ENCODE results near the gene SEC16B. TPM values are rescaled to one million over a fixed set of nuclear protein-coding genes. Genes with fewer than 3 reads are reported as not detected.

SEC16B gene
- total RNA-seq, 1 donor from 2014 or later = 5.7 TPM

DNA sequence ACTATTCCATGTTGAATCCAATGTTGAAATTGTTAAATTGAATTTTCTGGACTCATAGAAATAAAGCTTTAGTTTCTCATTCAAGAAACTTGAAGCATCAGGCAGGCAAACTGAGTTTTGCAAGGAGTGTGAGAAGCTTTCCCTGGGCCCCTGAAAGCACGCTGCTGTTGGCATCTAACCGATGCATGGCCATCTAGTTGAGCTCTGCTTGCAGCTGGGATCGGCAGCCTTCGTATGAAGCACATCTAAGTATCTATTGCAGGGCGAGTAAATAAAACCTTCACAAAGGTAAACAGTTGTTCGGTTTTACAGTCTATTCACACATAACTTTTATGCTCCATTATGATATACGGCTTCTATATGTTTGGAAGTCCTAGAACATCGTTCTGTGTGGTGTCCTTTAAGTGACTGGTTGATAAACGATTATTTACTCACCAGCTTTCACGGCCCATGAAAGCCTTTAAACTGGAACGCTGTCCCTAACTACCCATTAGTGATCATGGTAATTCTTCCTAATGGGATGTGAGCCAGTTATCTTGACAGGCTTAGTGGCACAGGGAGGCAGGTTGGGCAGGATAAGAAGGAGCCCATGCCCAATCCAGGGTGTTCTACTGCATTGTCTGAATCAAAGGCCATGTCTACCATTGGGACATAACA, 71.7 kb downstream of the SEC16B start:
- no peaks in the 10 kb centered on the region for H3K36me3 ChIP-seq (ENCODE audit: control insufficient read depth in 3 of 3, insufficient read depth in 3 of 3, low read length in 3 of 3)
- no peak overlapping the region for H3K4me3 ChIP-seq (ENCODE audit: low read length in 3 of 3)
- no peaks in the 10 kb centered on the region for H3K4me1 ChIP-seq (ENCODE audit: control insufficient read depth in 3 of 3, insufficient read depth in 3 of 3, low read length in 3 of 3)
- no peak overlapping the region for H3K27ac ChIP-seq (ENCODE audit: low read depth, low read length)
- H3K9me3 ChIP-seq (ENCODE audit: control insufficient read depth in 3 of 3, low read length in 3 of 3) = no peaks in the 10 kb centered on the region
- H3K27me3 ChIP-seq (ENCODE audit: control insufficient read depth in 3 of 3, insufficient read depth in 3 of 3, low read length in 3 of 3) = no peaks in the 10 kb centered on the region
- no peak overlapping the region for H3K9ac ChIP-seq (ENCODE audit: low read depth in 1 of 3, low read length in 3 of 3)

DNA sequence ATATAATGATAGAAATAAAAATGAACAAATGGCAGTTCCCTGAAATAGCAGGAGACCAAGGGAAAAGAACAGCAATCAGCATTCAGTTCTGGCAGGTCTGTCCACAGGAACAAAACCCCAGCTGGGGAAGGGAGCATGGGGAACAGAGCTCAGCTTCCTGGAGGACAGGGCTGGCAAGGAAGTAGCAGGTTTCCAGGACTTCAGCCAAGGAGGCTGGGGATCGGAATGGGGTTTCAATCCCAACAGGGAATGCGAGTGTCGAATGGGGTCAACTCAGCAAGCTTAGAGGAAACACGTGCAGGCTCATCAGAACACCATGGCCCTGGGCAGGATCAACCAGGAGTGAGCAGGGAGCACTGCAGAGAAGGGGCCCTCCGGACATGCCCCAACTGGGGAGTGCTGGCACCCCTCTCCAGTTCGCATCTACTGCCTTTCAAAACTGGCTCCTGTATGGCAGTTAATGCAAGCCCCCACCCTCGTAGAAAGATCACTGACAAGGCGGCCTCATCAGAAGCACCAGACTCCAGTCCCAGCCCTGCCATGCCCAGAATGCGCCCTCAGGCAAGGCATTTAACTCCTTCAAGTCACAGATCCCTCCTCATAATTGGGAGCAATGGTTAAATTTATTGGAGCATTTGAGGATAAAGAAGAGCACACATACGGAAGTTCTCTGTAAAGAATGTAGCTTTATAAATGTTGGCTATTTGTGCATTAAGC, 72.4 kb downstream of the SEC16B start:
- no peaks in the 10 kb centered on the region for H3K27me3 ChIP-seq (ENCODE audit: control insufficient read depth in 3 of 3, insufficient read depth in 3 of 3, low read length in 3 of 3)
- H3K9me3 ChIP-seq (ENCODE audit: control insufficient read depth in 3 of 3, low read length in 3 of 3) = no peaks in the 10 kb centered on the region
- no peak overlapping the region for H3K9ac ChIP-seq (ENCODE audit: low read depth in 1 of 3, low read length in 3 of 3)
- no peaks in the 10 kb centered on the region for H3K4me1 ChIP-seq (ENCODE audit: control insufficient read depth in 3 of 3, insufficient read depth in 3 of 3, low read length in 3 of 3)
- H3K27ac ChIP-seq (ENCODE audit: low read depth, low read length) = no peak overlapping the region
- H3K4me3 ChIP-seq (ENCODE audit: low read length in 3 of 3) = no peak overlapping the region
- no peaks in the 10 kb centered on the region for H3K36me3 ChIP-seq (ENCODE audit: control insufficient read depth in 3 of 3, insufficient read depth in 3 of 3, low read length in 3 of 3)

Small RNA genes within 50 kb of the gene (small RNA-seq; reads per million reads assigned to genes)
- not detected for gene AL359075.1

Other genes with a start within 250 kb of the SEC16B start
- 8.4 TPM for gene RASAL2, start 124.0 kb upstream of the SEC16B start, total RNA-seq